ENCODE measurements around the gene ARPC5.
A peak's percentile ranks its signal among the peaks of the same experiment; 100 is the strongest.

The ARPC5 gene

DNA sequence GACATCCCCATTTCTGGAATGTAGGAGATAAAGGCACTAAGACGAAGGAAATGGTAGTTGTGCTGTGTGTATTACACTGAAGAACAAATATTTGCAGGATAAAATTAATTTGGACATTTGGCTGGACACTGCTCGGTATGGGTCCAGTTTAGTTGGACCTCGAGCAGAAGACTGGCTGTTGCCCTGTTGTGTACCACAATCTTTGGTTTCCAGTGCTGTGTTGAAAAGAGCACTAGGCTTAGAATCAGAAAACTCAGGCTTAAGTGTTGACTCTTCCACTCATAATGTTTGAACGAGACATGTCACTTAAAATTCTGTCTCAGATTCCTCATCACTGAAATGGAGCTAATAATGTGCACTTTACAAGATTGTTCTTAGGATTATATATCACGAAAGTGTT is 1.2 kb upstream of the ARPC5 start:
- no peak for TF ChIP-seq ZFP3 (CRISPR knock-in tag; IDR thresholded peaks at IDR 0.05)
- TF ChIP-seq ESRRG (CRISPR knock-in tag; IDR thresholded peaks at IDR 0.05): no peak
- no peak for TF ChIP-seq ZNF70 (CRISPR knock-in tag; IDR thresholded peaks at IDR 0.05)
- no peak for TF ChIP-seq OSR1 (CRISPR knock-in tag; IDR thresholded peaks at IDR 0.05)
- no peak for TF ChIP-seq ZNF8 (CRISPR knock-in tag; IDR thresholded peaks at IDR 0.05)
- TF ChIP-seq ISL1 (CRISPR knock-in tag; IDR thresholded peaks at IDR 0.05): no peak
- TF ChIP-seq ZNF565 (CRISPR knock-in tag; conservative IDR thresholded peaks at IDR 0.05; ENCODE audit: low read depth): no peak
- no peak for TF ChIP-seq CSRNP3 (CRISPR knock-in tag; IDR thresholded peaks at IDR 0.05)
- TF ChIP-seq TOX (CRISPR knock-in tag; IDR thresholded peaks at IDR 0.05; ENCODE audit: borderline replicate concordance): no peak
- no peak for TF ChIP-seq BACH2 (CRISPR knock-in tag; IDR thresholded peaks at IDR 0.05; ENCODE audit: borderline replicate concordance)
- ATAC-seq: no peak

GRCh38 chr1:183636334-183636682 is 725 bp upstream of the ARPC5 start:
- no peak for TF ChIP-seq OSR1 (CRISPR knock-in tag; IDR thresholded peaks at IDR 0.05)
- TF ChIP-seq, protein P1, sequence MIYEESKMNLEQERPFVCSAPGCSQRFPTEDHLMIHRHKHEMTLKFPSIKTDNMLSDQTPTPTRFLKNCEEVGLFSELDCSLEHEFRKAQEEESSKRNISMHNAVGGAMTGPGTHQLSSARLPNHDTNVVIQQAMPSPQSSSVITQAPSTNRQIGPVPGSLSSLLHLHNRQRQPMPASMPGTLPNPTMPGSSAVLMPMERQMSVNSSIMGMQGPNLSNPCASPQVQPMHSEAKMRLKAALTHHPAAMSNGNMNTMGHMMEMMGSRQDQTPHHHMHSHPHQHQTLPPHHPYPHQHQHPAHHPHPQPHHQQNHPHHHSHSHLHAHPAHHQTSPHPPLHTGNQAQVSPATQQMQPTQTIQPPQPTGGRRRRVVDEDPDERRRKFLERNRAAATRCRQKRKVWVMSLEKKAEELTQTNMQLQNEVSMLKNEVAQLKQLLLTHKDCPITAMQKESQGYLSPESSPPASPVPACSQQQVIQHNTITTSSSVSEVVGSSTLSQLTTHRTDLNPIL (CRISPR knock-in tag; IDR thresholded peaks at IDR 0.05; ENCODE audit: low read depth): no peak
- TF ChIP-seq CSDC2 (CRISPR knock-in tag; IDR thresholded peaks at IDR 0.05): no peak
- no peak for TF ChIP-seq ARNTL (CRISPR knock-in tag; IDR thresholded peaks at IDR 0.05; ENCODE audit: borderline replicate concordance, low read depth)
- ATAC-seq: no peak

GRCh38 chr1:183635099-183635605 is 431 bp downstream of the ARPC5 start:
- peak; percentile 35 for ATAC-seq
- TF ChIP-seq, protein P2, sequence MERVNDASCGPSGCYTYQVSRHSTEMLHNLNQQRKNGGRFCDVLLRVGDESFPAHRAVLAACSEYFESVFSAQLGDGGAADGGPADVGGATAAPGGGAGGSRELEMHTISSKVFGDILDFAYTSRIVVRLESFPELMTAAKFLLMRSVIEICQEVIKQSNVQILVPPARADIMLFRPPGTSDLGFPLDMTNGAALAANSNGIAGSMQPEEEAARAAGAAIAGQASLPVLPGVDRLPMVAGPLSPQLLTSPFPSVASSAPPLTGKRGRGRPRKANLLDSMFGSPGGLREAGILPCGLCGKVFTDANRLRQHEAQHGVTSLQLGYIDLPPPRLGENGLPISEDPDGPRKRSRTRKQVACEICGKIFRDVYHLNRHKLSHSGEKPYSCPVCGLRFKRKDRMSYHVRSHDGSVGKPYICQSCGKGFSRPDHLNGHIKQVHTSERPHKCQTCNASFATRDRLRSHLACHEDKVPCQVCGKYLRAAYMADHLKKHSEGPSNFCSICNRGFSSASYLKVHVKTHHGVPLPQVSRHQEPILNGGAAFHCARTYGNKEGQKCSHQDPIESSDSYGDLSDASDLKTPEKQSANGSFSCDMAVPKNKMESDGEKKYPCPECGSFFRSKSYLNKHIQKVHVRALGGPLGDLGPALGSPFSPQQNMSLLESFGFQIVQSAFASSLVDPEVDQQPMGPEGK (CRISPR knock-in tag; IDR thresholded peaks at IDR 0.05; ENCODE audit: borderline replicate concordance): no peak
- no peak for TF ChIP-seq TCF4 (CRISPR knock-in tag; IDR thresholded peaks at IDR 0.05; ENCODE audit: borderline replicate concordance)
- no peak for TF ChIP-seq ZFP30 (CRISPR knock-in tag; IDR thresholded peaks at IDR 0.05)
- no peak for TF ChIP-seq ARNTL (CRISPR knock-in tag; IDR thresholded peaks at IDR 0.05; ENCODE audit: borderline replicate concordance, low read depth)

- TF ChIP-seq, protein P2 (CRISPR knock-in tag; IDR thresholded peaks at IDR 0.05; ENCODE audit: borderline replicate concordance): no peak
- no peak for TF ChIP-seq CSDC2 (CRISPR knock-in tag; IDR thresholded peaks at IDR 0.05)
- TF ChIP-seq, protein P3, sequence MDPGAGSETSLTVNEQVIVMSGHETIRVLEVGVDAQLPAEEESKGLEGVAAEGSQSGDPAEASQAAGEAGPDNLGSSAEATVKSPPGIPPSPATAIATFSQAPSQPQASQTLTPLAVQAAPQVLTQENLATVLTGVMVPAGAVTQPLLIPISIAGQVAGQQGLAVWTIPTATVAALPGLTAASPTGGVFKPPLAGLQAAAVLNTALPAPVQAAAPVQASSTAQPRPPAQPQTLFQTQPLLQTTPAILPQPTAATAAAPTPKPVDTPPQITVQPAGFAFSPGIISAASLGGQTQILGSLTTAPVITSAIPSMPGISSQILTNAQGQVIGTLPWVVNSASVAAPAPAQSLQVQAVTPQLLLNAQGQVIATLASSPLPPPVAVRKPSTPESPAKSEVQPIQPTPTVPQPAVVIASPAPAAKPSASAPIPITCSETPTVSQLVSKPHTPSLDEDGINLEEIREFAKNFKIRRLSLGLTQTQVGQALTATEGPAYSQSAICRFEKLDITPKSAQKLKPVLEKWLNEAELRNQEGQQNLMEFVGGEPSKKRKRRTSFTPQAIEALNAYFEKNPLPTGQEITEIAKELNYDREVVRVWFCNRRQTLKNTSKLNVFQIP (CRISPR knock-in tag; IDR thresholded peaks at IDR 0.05; ENCODE audit: borderline replicate concordance, low read depth): no peak
- ATAC-seq: no peak
These were observed 1.0 kb downstream of the ARPC5 start for GRCh38 chr1:183634429-183635065.

Measured in SK-N-SH treated with all-trans-retinoic acid at 6 μM for 48 hours (cell line).